HG02759 (cell line): ENCODE measurements around the gene COX7C.

Experiments
- ATAC-seq: cut with Tn5 transposase; IDR thresholded peaks from one replicate; pipeline ENCODE4 v1.9.1; 2021; ENCODE audit warnings: mild to moderate bottlenecking, moderate library complexity; ENCODE audit not compliant: unreplicated experiment

COX7C gene

GRCh38 chr5:86664173-86664572, 46.4 kb downstream of the COX7C start:
- no peak for ATAC-seq

DNA sequence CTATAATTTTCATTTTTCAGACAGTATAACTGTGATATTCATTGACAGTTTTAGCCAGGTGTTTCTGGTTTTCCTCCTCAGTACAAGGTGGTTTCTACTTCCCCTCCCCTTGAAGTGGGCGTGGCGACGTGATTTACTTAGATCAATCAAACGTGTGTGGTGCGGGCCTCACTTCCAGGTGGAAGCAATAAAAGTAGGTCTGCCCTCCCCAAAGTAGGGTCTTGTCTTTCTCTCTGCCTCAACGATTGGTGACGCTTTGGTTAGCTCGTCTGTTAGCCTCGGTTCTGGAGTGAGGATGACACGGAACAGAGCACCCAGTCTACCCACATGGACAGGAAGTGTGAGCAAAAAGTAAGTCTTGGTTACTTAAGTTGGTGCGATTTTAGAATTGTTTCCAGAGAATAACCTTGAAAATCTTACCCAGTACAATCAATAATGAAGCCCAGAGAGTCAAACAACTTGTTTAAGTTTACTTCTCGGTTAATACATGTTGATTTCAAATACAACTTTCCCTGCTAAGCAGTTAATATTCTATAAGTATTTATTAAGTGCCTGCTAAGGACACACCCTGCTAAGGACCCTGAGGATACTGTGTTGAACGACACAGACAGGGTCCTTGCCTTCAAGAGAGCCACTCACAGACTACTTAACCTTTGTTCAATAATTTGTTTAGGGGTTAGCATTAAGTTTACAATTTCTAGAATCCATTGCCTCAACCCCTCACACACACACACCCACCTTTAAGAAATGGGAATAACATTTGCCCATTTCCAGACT, 48.4 kb downstream of the COX7C start:
- ATAC-seq = no peak

DNA sequence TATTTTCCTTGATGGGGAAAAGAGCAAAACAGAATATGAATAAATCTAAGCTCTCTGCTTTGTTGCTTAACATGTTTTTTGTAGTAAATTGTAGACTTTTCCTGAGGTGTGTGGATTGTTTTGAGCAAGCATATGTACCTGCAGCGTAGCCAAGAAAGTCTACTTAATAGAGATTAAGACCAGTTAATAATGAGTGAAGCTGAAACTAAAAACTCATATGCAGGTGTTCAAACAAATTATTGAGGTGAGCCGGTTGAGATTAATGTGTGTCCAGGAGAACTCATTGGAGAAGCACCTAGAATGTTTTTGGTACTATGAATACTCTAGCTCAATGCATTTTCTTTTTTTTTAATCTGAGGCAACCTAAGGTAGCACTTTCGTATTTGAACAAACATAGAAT, 49.2 kb downstream of the COX7C start:
- no peak for ATAC-seq
